Measurements from ENCODE around the gene BRI3BP.
"Not testable (repeated sequence)": the region's sequence is repeated elsewhere in the genome, so short reads cannot be mapped to it uniquely, and the experiment has no call there.

BRI3BP gene

DNA sequence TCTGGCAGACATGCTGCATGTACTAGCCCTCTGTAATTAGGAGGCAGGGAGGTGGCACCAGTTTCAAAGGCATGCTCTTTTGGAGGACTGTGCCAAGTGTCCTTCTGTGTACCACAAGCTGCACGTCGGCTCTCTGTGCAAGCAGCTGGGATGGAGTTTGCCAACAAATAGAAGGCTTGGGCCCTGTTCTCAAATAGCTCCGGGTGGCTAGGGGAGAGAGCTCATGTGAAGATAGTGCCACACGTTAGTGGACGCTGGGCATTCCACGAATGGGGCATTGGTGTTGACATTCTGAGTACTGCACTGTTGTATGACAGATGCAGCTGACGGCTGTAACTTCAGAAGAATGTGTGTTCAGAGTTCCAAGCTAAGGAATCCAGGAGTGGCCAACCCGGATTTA is 76.2 kb downstream of the BRI3BP start:
- TF ChIP-seq ZFX (IDR thresholded peaks at IDR 0.05), result no peak
- TF ChIP-seq, protein P1, sequence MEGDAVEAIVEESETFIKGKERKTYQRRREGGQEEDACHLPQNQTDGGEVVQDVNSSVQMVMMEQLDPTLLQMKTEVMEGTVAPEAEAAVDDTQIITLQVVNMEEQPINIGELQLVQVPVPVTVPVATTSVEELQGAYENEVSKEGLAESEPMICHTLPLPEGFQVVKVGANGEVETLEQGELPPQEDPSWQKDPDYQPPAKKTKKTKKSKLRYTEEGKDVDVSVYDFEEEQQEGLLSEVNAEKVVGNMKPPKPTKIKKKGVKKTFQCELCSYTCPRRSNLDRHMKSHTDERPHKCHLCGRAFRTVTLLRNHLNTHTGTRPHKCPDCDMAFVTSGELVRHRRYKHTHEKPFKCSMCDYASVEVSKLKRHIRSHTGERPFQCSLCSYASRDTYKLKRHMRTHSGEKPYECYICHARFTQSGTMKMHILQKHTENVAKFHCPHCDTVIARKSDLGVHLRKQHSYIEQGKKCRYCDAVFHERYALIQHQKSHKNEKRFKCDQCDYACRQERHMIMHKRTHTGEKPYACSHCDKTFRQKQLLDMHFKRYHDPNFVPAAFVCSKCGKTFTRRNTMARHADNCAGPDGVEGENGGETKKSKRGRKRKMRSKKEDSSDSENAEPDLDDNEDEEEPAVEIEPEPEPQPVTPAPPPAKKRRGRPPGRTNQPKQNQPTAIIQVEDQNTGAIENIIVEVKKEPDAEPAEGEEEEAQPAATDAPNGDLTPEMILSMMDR (conservative IDR thresholded peaks at IDR 0.05), result no peak
- no peak overlapping the region for H3K27ac ChIP-seq

DNA sequence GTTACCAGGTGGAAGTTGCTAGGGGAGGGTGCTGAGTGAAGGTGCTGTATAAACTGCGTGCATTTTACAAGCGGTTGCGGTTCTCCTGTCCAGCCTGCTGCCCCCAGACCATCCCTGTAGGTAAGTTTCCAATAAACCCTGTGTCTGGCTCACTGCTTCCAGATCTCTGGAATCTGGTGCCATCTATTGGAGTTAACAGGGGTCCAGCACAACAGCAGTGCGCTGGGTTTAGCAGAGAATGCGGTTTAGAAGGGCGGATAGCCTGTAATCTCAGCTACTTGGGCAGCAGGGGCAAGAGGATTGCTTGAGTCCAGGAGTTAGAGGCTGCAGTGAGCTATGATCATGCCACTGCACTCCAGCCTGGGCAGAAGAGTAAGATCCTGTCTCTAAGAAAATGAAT is 76.7 kb downstream of the BRI3BP start:
- H3K27ac ChIP-seq, result no peak overlapping the region
- TF ChIP-seq, protein P1 (conservative IDR thresholded peaks at IDR 0.05), result no peak
- no peak for TF ChIP-seq ZFX (IDR thresholded peaks at IDR 0.05)

DNA sequence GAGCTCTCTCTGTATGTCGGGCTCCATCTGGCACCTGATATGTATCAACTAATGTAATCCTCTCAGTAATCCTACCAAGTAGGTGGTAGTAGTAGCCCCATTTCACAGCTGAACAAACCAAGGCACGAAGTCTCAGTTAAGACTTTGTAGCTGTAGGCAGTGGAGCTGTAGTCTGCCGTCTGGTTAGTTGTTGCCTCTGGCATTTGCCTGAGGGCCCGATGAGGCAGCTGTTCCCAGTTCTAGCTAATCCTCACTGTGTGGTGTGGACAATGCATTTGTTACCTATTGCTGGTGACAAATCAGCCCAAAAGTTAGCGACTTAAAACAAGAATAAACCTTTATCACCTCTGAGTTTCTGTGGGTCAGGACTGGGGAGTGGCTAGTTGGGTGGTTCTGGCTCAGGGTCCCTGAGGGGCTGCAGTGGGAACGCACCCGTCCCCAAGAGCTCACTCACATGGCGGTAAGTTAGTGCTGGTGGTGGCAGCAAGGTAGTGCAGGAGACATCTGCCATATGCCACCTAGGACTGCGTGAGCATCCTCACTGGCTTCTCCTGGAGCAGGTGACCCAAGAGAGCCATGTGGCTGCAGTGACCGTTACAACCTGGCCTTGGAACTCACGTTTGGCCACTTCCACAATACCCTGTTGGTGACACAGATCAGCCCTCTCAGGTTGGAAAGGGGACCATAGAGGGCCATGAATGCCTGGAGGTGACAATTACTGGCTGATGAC is 77.4 kb downstream of the BRI3BP start:
- no peak overlapping the region for H3K27ac ChIP-seq
- TF ChIP-seq, protein P1 (conservative IDR thresholded peaks at IDR 0.05), result no peak
- no peak for TF ChIP-seq ZFX (IDR thresholded peaks at IDR 0.05)

DNA sequence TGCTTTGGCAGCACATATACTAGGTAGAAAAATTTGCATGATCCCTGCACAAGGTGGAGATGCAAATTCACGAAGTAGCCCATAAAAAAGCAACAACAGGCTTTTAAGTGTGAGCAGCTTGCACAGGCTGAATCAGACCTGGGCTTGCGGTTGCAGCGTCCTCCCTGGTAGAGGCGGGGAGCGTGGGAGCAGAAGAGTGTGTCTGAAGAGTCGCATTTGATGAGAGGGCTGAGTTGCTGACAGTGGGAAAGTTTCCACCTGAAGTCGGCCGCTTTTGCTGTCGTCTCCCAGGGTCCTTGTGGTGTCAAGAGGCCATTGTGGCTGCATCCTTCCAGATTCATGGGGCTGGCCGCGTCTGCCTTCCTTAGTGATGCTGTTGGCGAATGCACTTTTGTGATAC is 78.0 kb downstream of the BRI3BP start:
- H3K27ac ChIP-seq, result no peak overlapping the region
- no peak for TF ChIP-seq ZFX (IDR thresholded peaks at IDR 0.05)
- TF ChIP-seq, protein P1 (conservative IDR thresholded peaks at IDR 0.05), result no peak

DNA sequence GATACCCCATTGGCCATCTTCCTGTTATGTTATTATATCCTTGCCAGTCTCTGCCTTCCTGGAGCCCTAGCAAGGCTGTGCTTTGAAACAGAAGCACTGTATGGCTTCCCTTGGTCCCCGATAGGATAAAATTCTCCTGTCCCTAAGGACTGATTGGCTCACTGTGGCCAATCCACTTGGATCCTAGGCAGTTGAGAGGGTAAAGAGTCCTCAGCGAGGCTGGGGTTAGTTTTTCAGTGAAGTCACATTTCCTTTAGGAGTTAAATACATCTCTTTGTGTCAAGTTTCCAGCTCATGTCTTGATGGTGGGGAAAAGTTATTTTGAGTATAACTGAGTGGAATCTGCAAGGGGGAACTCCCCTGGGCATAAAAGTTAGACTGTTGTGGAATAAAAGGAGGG is 79.1 kb downstream of the BRI3BP start:
- TF ChIP-seq, protein P1 (conservative IDR thresholded peaks at IDR 0.05), result no peak
- no peak for TF ChIP-seq ZFX (IDR thresholded peaks at IDR 0.05)
- H3K27ac ChIP-seq, result no peak overlapping the region

DNA sequence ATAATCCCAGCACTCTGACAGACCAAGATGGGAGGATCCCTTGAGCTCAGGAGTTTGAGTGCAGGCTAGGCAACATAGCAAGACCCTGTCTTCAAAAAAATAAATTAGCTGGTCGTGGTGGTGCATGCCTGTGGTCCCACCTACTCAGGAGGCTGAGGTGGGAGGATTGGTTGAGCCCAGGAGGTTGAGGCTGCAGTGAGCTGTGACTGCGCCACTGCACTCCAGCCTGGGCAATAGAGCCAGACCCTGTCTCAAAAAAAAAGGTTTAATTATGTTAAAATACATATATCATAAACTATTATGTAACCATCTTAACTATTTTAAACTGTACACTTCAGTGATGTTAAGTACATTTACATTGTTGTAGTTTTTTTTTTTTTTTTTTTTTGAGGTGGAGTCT is 80.8 kb downstream of the BRI3BP start:
- not testable (repeated sequence) for H3K27ac ChIP-seq

DNA sequence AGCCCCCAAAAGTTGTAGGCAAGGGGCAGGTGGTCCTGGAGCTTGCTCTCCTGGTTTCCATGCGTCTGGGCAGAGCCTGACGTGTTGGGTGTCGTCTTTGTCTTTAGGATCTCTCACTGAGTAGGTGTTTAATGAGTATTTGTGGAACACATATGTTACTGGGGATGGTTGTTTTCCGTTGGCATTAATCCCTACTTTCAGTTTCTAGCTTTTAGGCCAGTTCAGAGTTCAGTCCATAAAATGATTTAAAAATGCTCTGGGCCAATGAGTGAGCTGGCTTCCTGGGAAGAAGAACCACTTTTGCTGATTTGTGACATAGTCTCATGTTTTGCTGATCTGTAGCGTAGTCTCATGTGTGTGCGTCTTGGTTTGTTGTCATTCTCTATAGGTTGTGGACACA is 82.7 kb downstream of the BRI3BP start:
- no peak for TF ChIP-seq ZFX (IDR thresholded peaks at IDR 0.05)
- TF ChIP-seq, protein P1 (conservative IDR thresholded peaks at IDR 0.05), result no peak
- no peak overlapping the region for H3K27ac ChIP-seq

DNA sequence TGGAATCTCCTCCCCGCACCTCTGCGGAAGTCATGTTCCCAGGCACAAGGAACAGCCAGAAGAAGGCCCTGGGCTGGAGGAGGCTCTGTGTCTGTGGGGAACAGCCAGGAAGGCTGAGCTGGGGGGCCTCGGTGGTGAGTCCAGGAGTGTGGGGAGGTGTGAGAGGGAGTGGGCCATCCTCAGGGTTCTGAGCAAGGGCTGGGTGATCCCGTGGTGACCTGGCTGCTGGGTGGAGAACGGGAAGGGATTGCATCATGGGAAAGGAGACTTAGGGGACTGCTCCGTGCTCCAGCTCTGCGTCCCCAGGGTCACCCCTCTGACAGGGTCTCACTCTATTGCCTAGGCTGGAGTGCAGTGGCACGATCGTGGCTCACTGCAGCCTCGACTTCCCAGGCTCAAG is 85.6 kb downstream of the BRI3BP start:
- TF ChIP-seq, protein P1 (conservative IDR thresholded peaks at IDR 0.05), result no peak
- TF ChIP-seq ZFX (IDR thresholded peaks at IDR 0.05), result no peak
- H3K27ac ChIP-seq, result no peak overlapping the region; the same call in 1 of the 2 replicates
